ENCODE results near the gene SKA2.
"Not testable (repeated sequence)": the region's sequence is repeated elsewhere in the genome, so short reads cannot be mapped to it uniquely, and the experiment has no call there.

The SKA2 gene

DNA sequence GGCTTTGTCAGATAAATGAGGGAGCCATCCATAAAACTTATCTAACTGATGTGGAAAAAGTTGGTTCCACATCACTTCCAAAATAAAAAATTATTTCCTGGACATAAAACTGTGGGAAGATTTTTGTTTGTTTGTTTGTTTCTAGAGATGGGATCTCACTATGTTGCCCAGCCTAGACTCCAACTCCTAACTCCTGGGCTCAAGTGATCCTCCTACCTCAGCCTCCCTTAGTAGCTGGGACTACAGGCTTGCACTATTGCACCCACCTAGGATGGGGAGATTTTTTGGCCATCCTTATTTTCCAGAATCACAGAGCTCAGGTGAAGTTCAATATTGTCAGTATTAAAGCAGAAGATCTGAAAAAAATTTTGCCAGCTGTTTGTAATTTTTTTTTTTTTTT is 31.0 kb upstream of the SKA2 start:
- TF ChIP-seq, protein P1, sequence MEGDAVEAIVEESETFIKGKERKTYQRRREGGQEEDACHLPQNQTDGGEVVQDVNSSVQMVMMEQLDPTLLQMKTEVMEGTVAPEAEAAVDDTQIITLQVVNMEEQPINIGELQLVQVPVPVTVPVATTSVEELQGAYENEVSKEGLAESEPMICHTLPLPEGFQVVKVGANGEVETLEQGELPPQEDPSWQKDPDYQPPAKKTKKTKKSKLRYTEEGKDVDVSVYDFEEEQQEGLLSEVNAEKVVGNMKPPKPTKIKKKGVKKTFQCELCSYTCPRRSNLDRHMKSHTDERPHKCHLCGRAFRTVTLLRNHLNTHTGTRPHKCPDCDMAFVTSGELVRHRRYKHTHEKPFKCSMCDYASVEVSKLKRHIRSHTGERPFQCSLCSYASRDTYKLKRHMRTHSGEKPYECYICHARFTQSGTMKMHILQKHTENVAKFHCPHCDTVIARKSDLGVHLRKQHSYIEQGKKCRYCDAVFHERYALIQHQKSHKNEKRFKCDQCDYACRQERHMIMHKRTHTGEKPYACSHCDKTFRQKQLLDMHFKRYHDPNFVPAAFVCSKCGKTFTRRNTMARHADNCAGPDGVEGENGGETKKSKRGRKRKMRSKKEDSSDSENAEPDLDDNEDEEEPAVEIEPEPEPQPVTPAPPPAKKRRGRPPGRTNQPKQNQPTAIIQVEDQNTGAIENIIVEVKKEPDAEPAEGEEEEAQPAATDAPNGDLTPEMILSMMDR (IDR thresholded peaks at IDR 0.05; ENCODE audit: low read depth, low read length, missing control alignments) = no peak
- no peak overlapping the region for H3K4me3 ChIP-seq (replicated peaks; ENCODE audit: low read depth, low read length)
- no peak for DNase-seq (ENCODE audit: extremely low read depth, low read depth)

DNA sequence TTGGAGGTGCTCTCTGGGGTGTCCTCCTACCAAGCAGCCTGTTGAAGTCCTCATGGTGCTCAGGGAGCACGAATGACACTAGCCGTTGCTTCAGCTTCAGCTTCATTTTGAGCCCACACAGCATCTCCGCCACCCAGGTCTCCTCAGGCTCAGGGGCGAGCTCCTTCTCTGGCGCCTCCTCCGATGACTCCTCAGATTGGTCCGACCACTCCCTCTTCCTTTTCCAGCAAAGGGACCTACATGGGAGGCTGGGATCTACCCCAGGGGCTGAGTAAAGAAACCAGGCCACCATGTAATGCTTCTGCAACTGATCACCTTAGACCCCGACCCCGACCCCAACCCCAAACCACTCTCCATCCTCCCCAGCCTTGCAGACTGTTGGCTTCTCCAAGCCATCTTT is 26.5 kb upstream of the SKA2 start:
- H3K4me3 ChIP-seq (replicated peaks; ENCODE audit: low read depth, low read length) = no peak overlapping the region
- TF ChIP-seq, protein P1 (IDR thresholded peaks at IDR 0.05; ENCODE audit: low read depth, low read length, missing control alignments) = no peak
- DNase-seq (ENCODE audit: extremely low read depth, low read depth) = no peak

DNA sequence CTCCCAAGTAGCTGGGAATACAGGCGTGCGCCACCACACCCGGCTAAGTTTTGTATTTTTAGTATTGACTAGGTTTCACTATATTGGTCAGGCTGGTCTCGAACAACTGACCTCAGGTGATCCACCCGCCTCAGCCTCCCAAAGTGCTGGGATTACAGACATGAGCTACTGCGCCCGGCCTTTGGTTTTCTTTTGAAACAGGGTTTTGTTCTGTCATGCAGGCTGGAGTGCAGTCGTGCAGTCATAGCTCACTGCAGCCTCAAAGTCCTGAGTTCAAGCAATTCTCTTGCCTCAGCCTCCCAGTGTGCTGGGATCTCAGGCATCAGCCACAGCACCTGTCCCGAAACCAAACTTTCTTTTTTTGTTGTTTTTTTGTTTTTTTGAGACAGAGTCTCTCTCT is 25.6 kb upstream of the SKA2 start:
- DNase-seq (ENCODE audit: extremely low read depth, low read depth) = no peak
- H3K4me3 ChIP-seq (replicated peaks; ENCODE audit: low read depth, low read length) = no peak overlapping the region
- TF ChIP-seq, protein P1 (IDR thresholded peaks at IDR 0.05; ENCODE audit: low read depth, low read length, missing control alignments) = no peak

DNA sequence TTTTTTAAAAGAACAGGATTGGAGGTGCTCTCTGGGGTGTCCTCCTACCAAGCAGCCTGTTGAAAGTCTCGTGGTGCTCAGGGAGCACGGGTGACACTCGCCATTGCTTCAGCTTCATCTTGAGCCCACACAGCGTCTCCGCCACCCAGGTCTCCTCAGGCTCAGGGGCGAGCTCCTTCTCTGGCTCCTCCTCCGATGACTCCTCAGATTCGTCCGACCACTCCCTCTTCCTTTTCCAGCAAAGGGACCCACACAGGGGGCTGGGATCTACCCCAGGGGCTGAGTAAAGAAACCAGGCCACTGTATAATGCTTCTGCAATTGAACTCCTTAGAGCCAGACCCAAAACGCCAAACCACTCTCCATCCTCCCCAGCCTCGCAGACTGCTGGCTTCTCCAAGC is 24.6 kb upstream of the SKA2 start:
- DNase-seq (ENCODE audit: extremely low read depth, low read depth) = not testable (repeated sequence)

DNA sequence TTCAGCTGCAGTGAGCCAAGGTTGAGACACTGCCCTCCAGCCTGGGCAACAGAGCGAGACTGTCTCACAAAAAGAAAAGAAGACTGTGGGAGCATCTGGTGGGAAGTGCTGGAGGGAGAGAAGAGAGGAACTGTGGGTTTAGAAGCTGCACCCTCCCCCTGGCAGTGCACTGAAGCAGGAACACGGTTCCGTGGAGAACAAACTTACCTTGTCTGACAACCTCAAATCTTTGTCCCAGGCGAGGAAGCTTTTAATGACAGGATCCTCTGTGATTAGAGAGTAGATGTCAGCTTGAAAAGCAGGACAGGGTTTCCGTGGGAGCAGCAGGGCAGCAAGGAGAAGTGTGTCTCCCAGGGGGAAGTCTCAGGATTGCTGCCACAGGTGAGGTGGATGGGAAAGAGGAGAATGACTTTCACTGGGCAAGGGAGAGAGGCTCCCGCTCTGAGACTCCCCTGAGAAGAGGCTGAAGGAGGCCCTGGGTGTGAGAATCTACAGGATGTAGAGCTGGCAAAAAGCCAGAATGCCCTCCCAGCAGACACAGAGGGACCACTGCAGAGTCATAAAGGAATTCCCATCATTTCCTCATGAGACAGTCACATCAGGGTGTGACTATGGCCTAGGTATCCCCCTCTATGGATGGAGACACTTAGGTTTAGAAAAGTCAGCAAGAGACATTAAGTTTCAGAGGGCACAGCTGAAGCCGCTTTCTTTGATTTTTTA is 23.4 kb upstream of the SKA2 start:
- DNase-seq (ENCODE audit: extremely low read depth, low read depth) = no peak
- H3K4me3 ChIP-seq (replicated peaks; ENCODE audit: low read depth, low read length) = no peak overlapping the region
- TF ChIP-seq, protein P1 (IDR thresholded peaks at IDR 0.05; ENCODE audit: low read depth, low read length, missing control alignments) = no peak

More for the DNA sequence above, 24.6 kb upstream of the SKA2 start:
- H3K4me3 ChIP-seq (replicated peaks; ENCODE audit: low read depth, low read length) = not testable (repeated sequence)

DNA sequence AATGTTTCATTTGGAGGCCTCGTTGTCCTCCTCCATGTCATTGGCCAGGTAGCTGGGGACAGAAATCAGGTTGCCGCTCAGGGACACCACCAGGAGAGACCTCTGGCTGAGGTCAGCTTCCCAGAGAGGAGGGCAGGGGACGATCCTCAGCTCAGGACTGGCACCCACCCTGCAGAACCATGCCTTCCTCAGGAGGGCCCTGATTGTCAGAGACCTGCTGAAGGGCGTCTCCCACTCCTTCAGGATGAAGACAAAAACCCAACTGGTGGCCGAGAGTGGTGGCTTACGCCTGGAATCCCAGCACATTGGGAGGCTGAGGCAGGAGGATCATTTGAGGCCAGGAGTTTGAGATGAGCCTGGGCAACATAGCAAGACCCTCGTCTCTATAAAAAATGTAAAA is 20.1 kb upstream of the SKA2 start:
- DNase-seq (ENCODE audit: extremely low read depth, low read depth) = no peak
- TF ChIP-seq, protein P1 (IDR thresholded peaks at IDR 0.05; ENCODE audit: low read depth, low read length, missing control alignments) = no peak
- no peak overlapping the region for H3K4me3 ChIP-seq (replicated peaks; ENCODE audit: low read depth, low read length)

DNA sequence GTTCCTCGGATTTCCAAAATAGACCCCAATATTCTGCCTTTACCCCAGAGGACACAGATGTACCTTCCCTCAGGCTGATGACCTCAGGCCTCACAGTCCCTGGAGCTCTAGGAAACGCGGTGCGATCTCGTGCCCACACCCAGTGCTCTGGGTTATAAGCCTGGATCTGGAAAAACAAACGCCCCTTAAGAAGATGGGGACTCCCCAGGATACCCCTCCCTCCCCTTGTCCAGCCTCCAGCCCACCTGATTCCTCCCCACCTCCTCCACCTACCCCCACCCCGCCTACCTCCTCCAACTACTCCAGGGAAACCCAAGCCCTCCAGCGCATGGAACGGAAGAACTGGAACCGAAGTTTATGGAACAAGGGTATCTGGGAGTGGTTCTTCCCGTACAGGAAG is 19.7 kb upstream of the SKA2 start:
- TF ChIP-seq, protein P1 (IDR thresholded peaks at IDR 0.05; ENCODE audit: low read depth, low read length, missing control alignments) = no peak
- no peak for DNase-seq (ENCODE audit: extremely low read depth, low read depth)
- no peak overlapping the region for H3K4me3 ChIP-seq (replicated peaks; ENCODE audit: low read depth, low read length)
